OCI-LY3 (cell line): ENCODE results near the gene PTPRM.

ENCODE experiments used
- H2AFZ ChIP-seq: fragments of 200-600, 300-600 bp; shearing (Covaris generic); 2 replicates; pipeline ENCODE4 v1.6.0; 2014; ENCODE audit warnings: antibody characterized with exemption, low read depth, low read length
- H3K27ac ChIP-seq: fragments of 200-600, 300-600 bp; sonication (generic); 2 replicates; pipeline ENCODE4 v1.5.1; 2014; ENCODE audit warnings: mild to moderate bottlenecking, low read length, moderate library complexity, mixed read lengths
- H3K27me3 ChIP-seq: fragments of 200-600, 300-600 bp; sonication (generic); 2 replicates; pipeline ENCODE4 v1.6.1; 2014; ENCODE audit warnings: low read depth, low read length, mixed read lengths
- H3K36me3 ChIP-seq: fragments of 200-600, 300-600 bp; sonication (generic); replicated peaks from 2 replicates; pipeline ENCODE3; 2014; ENCODE audit warnings: low read depth, low read length, mixed read lengths
- H3K4me1 ChIP-seq: fragments of 300-600, 200-600 bp; sonication (generic); 2 replicates; pipeline ENCODE4 v1.6.1; 2014; ENCODE audit warnings: low read length, mixed read lengths
- H3K4me2 ChIP-seq: fragments of 200-600, 300-600 bp; sonication (generic); 2 replicates; pipeline ENCODE4 v1.6.1; 2014; ENCODE audit warnings: low read length, mixed read lengths
- H3K4me3 ChIP-seq: fragments of 300-600, 200-600 bp; sonication (generic); 2 replicates; pipeline ENCODE4 v1.5.1; 2014; ENCODE audit warnings: antibody characterized with exemption, mild to moderate bottlenecking, low read length, moderate library complexity
- H3K79me2 ChIP-seq: fragments of 300-600, 200-600 bp; shearing (Covaris generic); 2 replicates; pipeline ENCODE4 v1.6.1; 2014; ENCODE audit warnings: mild to moderate bottlenecking, low read length, mixed read lengths
- H3K9ac ChIP-seq: fragments of 300-600, 200-600 bp; shearing (Covaris generic); 2 replicates; pipeline ENCODE4 v1.6.0; 2014; ENCODE audit warnings: mild to moderate bottlenecking, low read length, moderate library complexity
- H3K9me3 ChIP-seq: fragments of 200-600, 300-600 bp; shearing (Covaris generic); 2 replicates; pipeline ENCODE4 v1.6.1; 2014; ENCODE audit warnings: low read length, mixed read lengths; ENCODE audit not compliant: insufficient read depth
- H4K20me1 ChIP-seq: fragments of 200-600, 300-600 bp; sonication (generic); 2 replicates; pipeline ENCODE4 v1.6.1; 2016; ENCODE audit warnings: low read length, mixed read lengths; ENCODE audit not compliant: insufficient read depth
- EZH2phosphoT487 ChIP-seq: fragments of 200-600 bp; shearing (Covaris generic); IDR thresholded peaks from 2 replicates; pipeline ENCODE4 v1.6.1; 2018; ENCODE audit warnings: antibody characterized with exemption, mixed run types, low read depth
- TF ChIP-seq, protein P1 (sequence below): fragments of 200-600, 300-600 bp; sonication (generic); IDR thresholded peaks from 2 replicates; pipeline ENCODE4 v1.5.1; 2014; ENCODE audit warnings: antibody characterized with exemption, low read length, low read depth

Gene PTPRM

DNA sequence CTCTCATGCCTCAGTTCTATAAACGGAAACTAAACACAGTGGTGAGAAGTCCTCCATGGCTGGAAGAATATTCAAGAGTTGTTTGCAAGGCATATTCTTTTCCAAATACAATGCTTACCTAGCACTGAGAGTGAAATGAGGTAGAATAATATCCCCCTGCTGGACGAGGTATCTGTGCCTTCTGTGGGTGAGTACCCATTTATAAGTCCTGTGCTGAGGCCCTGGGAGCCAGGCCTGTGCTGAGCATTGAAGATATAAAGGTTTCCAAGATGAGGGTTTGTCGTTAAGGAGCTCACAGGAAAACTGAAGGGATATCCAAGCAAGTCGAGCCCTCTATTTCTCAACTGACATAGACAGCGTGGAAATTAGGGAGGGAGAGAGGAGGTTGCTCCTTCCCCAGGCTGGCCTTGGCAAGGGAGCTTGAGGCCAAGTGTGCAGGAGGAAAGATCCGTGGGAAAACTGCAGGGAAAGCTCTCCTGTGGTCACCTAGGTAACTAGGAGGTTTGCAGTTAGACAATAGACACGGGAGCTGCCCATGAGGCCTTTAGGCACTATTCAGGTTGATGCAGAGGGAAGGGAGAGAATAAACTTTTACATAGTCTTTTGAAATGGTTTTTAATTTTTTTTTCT is 17.6 kb downstream of the PTPRM start:
- H3K9me3 ChIP-seq = no peaks in the 10 kb centered on the region
- no peak overlapping the region for H3K27ac ChIP-seq
- H3K4me3 ChIP-seq = no peak overlapping the region
- no peaks in the 10 kb centered on the region for H3K36me3 ChIP-seq
- no peak overlapping the region for H3K9ac ChIP-seq
- H3K79me2 ChIP-seq = no peaks in the 10 kb centered on the region
- TF ChIP-seq, protein P1, sequence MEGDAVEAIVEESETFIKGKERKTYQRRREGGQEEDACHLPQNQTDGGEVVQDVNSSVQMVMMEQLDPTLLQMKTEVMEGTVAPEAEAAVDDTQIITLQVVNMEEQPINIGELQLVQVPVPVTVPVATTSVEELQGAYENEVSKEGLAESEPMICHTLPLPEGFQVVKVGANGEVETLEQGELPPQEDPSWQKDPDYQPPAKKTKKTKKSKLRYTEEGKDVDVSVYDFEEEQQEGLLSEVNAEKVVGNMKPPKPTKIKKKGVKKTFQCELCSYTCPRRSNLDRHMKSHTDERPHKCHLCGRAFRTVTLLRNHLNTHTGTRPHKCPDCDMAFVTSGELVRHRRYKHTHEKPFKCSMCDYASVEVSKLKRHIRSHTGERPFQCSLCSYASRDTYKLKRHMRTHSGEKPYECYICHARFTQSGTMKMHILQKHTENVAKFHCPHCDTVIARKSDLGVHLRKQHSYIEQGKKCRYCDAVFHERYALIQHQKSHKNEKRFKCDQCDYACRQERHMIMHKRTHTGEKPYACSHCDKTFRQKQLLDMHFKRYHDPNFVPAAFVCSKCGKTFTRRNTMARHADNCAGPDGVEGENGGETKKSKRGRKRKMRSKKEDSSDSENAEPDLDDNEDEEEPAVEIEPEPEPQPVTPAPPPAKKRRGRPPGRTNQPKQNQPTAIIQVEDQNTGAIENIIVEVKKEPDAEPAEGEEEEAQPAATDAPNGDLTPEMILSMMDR = no peak
- TF ChIP-seq EZH2phosphoT487 = no peak
- H4K20me1 ChIP-seq = no peaks in the 10 kb centered on the region
- no peak overlapping the region for H2AFZ ChIP-seq
- no peaks in the 10 kb centered on the region for H3K4me1 ChIP-seq
- H3K27me3 ChIP-seq = no peaks in the 10 kb centered on the region
- H3K4me2 ChIP-seq = no peak overlapping the region

DNA sequence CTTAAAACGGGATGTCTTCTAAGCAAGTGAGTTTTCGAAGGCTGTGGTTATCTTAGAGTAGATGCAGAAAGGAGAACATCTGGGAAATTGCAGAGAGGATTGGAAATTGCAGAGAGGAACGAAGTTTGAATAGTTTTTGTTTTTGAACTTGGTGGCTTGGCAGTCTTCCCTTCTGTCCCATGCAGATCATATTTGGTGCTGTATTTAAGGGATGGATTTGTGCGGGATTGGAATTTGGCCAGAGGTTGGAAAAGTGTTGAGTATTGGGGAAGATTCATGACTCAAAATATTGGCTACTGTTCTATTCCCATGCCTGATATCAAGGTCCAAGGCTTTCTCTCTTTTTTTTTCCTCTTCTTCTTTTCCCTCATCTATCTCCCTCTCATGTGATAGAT is 18.2 kb downstream of the PTPRM start:
- H3K27ac ChIP-seq = no peak overlapping the region
- no peak overlapping the region for H3K4me2 ChIP-seq
- no peaks in the 10 kb centered on the region for H3K9me3 ChIP-seq
- no peaks in the 10 kb centered on the region for H4K20me1 ChIP-seq
- peaks cover 3% of the 10 kb centered on the region; the same call in 1 of the 2 replicates for H3K4me1 ChIP-seq
- H3K9ac ChIP-seq = no peak overlapping the region
- H3K4me3 ChIP-seq = no peak overlapping the region
- no peaks in the 10 kb centered on the region for H3K27me3 ChIP-seq
- no peak for TF ChIP-seq EZH2phosphoT487
- TF ChIP-seq, protein P1 = no peak
- H2AFZ ChIP-seq = no peak overlapping the region
- H3K79me2 ChIP-seq = no peaks in the 10 kb centered on the region
- H3K36me3 ChIP-seq = no peaks in the 10 kb centered on the region

DNA sequence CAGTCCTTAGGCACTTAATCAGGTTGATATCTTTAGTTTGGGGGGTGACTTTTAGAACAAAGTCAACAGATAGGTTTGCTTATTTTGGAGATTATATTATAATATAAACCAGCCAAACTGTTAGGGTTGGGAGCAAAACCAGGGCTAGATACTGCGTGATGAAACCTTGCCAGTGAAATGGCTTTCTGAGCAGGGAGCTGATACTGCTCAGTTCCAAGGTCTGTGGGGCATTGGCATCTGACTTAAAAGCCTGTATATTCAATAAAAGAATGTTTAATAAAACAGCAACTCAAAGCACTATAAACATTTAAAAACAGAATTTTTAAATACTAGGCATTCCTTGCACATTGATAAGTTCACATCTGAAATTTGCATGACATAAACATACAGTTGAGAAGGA is 19.3 kb downstream of the PTPRM start:
- Histone ChIP-seq H3K36me3 (no peaks in the 10 kb centered on the region), H3K4me2 (no peak overlapping the region), H3K27ac (no peak overlapping the region), H3K79me2 (no peaks in the 10 kb centered on the region), H3K9me3 (no peaks in the 10 kb centered on the region), H3K27me3 (no peaks in the 10 kb centered on the region), H3K4me3 (no peak overlapping the region), H3K4me1 (peaks cover 12% of the 10 kb centered on the region), H4K20me1 (0 out of 2 replicates have a peak, but pooled peaks cover 2% of the 10 kb centered on the region), H2AFZ (no peak overlapping the region), H3K9ac (no peak overlapping the region)
- TF ChIP-seq, protein P1 = no peak
- no peak for TF ChIP-seq EZH2phosphoT487

DNA sequence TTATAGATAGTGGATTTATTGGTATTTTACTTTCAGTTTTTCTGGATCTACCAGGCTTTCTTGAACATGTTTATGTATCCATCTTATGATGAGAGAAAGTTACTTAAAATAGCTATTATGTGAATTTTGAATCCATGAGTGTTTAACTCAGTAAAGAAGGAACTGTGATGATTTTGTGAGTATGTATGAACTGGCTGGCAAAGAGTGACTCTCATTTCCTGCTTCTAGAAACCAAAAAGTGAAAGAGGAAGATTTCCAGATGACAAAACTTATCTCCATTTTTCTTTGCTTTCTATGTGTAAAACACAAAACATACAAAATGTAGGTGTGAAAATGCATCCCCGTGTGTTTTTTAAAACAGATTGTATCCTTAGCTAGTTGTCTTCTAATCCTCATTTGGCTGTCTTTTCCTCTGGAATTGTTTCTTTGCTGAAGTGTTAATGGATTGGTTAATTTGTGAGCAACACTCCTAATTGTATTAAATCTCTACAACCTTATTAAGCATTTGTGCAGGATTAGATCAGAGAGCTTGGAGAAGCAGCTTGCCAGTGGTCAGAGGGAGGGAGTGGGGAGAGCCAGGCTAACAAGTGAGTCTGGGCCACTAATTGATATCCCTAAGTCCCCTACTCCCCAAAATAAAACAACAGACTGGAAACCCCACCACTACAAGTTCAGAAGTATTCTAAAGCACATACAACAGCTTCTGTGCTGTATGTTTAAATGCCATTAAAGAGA is 23.9 kb downstream of the PTPRM start:
- H3K4me3 ChIP-seq = no peak overlapping the region
- H3K79me2 ChIP-seq = no peaks in the 10 kb centered on the region
- TF ChIP-seq, protein P1 = no peak
- TF ChIP-seq EZH2phosphoT487 = no peak
- H3K36me3 ChIP-seq = no peaks in the 10 kb centered on the region
- H3K4me2 ChIP-seq = peak overlapping the region; percentile 27; the same call in 1 of the 2 replicates
- no peaks in the 10 kb centered on the region for H3K27me3 ChIP-seq
- H3K9ac ChIP-seq = no peak overlapping the region
- H3K4me1 ChIP-seq = peaks cover 12% of the 10 kb centered on the region
- H3K27ac ChIP-seq = no peak overlapping the region
- H2AFZ ChIP-seq = no peak overlapping the region
- 0 out of 2 replicates have a peak, but pooled peaks cover 2% of the 10 kb centered on the region for H4K20me1 ChIP-seq
- H3K9me3 ChIP-seq = no peaks in the 10 kb centered on the region
